Right lobe of liver (tissue), 4 donors: ENCODE data around the gene TSSK3.

Source experiments
- POLR2A ChIP-seq: fragments of 450-650 bp; IDR thresholded peaks from one replicate; pipeline ENCODE4 v1.6.1; 2017; ENCODE audit warnings: antibody characterized with exemption, mild to moderate bottlenecking
- TF ChIP-seq, protein P1 (sequence below), 4 donors: fragments of 200-600 bp in 3 of 4; fragments of 450-650 bp in 1 of 4; IDR thresholded peaks; one replicate each; pipeline versions ENCODE4 v1.5.1 to v1.8.0; 2016 to 2022; ENCODE audit warnings: antibody characterized with exemption in 4 of 4, mild to moderate bottlenecking in 2 of 4
- donor health status: DM: no; HTN: no; CAD: no.
- donor health status: DM: no; HTN: no; CAD: no.
- donor health status: DM: no; HTN: yes; CAD: no.

- TF ChIP-seq, protein P1, sequence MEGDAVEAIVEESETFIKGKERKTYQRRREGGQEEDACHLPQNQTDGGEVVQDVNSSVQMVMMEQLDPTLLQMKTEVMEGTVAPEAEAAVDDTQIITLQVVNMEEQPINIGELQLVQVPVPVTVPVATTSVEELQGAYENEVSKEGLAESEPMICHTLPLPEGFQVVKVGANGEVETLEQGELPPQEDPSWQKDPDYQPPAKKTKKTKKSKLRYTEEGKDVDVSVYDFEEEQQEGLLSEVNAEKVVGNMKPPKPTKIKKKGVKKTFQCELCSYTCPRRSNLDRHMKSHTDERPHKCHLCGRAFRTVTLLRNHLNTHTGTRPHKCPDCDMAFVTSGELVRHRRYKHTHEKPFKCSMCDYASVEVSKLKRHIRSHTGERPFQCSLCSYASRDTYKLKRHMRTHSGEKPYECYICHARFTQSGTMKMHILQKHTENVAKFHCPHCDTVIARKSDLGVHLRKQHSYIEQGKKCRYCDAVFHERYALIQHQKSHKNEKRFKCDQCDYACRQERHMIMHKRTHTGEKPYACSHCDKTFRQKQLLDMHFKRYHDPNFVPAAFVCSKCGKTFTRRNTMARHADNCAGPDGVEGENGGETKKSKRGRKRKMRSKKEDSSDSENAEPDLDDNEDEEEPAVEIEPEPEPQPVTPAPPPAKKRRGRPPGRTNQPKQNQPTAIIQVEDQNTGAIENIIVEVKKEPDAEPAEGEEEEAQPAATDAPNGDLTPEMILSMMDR (IDR thresholded peaks at IDR 0.05) = no peak
- no peak for TF ChIP-seq POLR2A
These were observed 30.8 kb downstream of the TSSK3 start for GRCh38 chr1:32393136-32393535.
